ENCODE measurements around the gene RB1.
A peak's percentile ranks its signal among the peaks of the same experiment; 100 is the strongest.

RB1 gene

DNA sequence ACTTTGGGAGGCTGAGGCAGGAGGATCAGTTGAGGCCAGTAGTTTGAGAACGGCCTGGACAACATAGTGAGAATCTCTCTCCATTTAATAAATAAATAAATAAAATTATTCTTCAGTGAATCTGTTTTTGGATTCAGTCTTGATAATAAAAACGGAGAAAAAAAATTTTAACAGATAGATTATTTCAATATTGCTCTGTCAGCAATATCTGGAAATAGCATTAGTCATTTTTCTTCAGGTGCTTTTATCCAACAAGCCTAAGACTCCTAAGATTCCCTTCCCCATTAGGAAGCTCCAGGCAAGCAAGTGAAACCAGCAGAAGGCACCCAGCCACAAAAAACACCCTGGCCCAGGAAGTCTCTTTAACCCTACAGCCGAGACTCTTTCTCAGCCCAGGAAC is 130.6 kb downstream of the RB1 start:
- no peak overlapping the region for H3K4me3 ChIP-seq (ENCODE audit: low read depth, low read length)
- H3K27ac ChIP-seq: no peak overlapping the region
- no peaks in the 10 kb centered on the region for H3K27me3 ChIP-seq (replicated peaks)
- in situ Hi-C loops (cut with HindIII; ENCODE audit: low pct_ligation_motif_present, low sequenced_read_pairs): no loop called here
- no peak for DNase-seq
- TF ChIP-seq, protein P1, sequence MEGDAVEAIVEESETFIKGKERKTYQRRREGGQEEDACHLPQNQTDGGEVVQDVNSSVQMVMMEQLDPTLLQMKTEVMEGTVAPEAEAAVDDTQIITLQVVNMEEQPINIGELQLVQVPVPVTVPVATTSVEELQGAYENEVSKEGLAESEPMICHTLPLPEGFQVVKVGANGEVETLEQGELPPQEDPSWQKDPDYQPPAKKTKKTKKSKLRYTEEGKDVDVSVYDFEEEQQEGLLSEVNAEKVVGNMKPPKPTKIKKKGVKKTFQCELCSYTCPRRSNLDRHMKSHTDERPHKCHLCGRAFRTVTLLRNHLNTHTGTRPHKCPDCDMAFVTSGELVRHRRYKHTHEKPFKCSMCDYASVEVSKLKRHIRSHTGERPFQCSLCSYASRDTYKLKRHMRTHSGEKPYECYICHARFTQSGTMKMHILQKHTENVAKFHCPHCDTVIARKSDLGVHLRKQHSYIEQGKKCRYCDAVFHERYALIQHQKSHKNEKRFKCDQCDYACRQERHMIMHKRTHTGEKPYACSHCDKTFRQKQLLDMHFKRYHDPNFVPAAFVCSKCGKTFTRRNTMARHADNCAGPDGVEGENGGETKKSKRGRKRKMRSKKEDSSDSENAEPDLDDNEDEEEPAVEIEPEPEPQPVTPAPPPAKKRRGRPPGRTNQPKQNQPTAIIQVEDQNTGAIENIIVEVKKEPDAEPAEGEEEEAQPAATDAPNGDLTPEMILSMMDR (IDR thresholded peaks at IDR 0.05; ENCODE audit: low read depth, low read length, missing control alignments): no peak
- no peaks in the 10 kb centered on the region for H3K36me3 ChIP-seq (replicated peaks)

DNA sequence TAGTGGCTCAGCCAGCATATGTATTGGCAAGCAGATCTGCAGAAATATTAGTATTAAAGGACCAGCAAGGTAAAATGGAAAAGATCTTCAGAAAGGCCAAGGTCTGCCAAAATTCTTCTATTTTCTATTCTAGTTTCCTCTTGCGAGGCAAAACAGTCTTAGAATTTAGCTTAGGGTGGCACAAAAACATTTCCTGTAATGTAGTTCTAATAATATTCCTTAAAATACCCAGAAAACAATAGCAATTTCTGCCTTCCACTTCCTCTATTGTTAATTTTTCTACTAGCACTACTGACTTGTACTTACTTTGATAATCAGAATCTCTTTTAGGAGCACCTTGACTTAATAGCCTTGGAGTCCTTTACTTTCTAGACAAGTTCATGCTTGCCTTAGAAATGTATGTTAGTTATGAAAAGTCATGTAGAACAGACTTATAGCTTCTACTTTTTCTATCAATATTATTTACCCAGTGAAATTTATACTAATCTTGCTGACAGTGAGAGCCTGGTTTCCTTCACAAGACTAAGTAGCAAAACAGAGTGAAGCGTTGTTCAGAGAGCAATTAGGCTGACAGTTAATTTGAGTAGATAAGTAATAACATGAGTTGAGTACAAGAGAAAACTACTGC is 133.2 kb downstream of the RB1 start:
- Histone ChIP-seq H3K36me3 (replicated peaks) (no peaks in the 10 kb centered on the region), H3K4me3 (ENCODE audit: low read depth, low read length) (no peak overlapping the region), H3K27ac (no peak overlapping the region), H3K27me3 (replicated peaks) (no peaks in the 10 kb centered on the region)
- in situ Hi-C loops (cut with HindIII; ENCODE audit: low pct_ligation_motif_present, low sequenced_read_pairs): no loop called here
- TF ChIP-seq, protein P1 (IDR thresholded peaks at IDR 0.05; ENCODE audit: low read depth, low read length, missing control alignments): no peak
- no peak for DNase-seq

DNA sequence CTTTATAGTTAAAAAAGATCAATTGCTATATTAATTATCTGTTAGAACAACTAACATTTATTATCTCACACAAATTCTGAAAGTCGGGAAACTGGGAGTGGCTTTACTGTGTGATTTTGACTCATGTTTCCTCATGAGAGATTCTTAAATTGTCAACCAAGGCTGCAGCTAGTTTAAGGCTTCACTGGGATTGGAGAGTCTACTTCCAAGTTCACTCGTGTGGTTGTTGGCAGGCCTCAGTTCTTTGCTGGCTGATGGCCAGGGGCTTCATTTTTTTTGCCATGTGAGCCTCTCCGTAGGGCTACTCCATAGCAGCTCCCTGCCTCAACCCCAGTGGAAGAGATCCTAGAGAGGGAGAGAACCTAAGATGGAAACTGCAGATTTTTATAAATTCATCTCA is 133.8 kb downstream of the RB1 start:
- Histone ChIP-seq H3K36me3 (replicated peaks) (no peaks in the 10 kb centered on the region), H3K27ac (no peak overlapping the region), H3K4me3 (ENCODE audit: low read depth, low read length) (no peak overlapping the region), H3K27me3 (replicated peaks) (no peaks in the 10 kb centered on the region)
- TF ChIP-seq, protein P1 (IDR thresholded peaks at IDR 0.05; ENCODE audit: low read depth, low read length, missing control alignments): no peak
- peak; percentile 54 for DNase-seq
- in situ Hi-C loops (cut with HindIII; ENCODE audit: low pct_ligation_motif_present, low sequenced_read_pairs): no loop called here

DNA sequence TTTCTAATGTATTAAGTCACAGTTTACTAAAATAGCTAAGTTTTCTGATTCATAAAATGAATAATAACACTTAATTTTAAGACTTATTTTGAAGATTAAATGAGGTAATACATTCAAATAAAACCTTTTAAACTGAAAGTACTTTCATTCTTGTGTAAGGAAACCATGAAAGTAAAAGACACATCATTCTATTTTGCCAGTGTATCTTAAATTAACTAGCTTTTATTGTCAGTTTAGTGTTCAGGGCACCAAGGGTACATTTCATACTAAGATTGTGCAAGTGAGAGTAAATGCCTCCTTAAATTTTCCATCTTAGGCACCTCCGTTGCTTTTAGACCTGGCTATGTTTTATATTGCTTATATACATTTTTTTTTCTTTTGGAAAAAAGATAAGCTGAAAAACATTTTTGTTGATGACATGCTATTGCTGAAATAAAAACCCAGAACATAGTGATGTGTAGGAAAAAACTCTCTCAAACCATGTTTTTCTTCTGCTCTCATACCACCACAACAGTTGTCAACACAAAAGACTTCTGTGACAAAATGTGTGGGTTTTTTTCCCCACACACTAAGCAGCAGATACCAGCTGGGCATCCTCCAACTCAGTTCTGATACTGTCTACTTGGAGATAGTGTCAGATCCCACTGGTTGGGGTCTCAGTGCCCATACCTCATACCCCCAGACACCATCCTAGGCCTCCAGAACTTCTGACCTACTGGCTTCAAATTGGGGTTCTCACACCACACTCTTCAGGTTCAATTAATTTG is 140.1 kb downstream of the RB1 start:
- TF ChIP-seq, protein P1 (IDR thresholded peaks at IDR 0.05; ENCODE audit: low read depth, low read length, missing control alignments): no peak
- in situ Hi-C loops (cut with HindIII; ENCODE audit: low pct_ligation_motif_present, low sequenced_read_pairs): no loop called here
- Histone ChIP-seq H3K27ac (no peak overlapping the region), H3K36me3 (replicated peaks) (no peaks in the 10 kb centered on the region), H3K4me3 (ENCODE audit: low read depth, low read length) (no peak overlapping the region), H3K27me3 (replicated peaks) (no peaks in the 10 kb centered on the region)
- no peak for DNase-seq

DNA sequence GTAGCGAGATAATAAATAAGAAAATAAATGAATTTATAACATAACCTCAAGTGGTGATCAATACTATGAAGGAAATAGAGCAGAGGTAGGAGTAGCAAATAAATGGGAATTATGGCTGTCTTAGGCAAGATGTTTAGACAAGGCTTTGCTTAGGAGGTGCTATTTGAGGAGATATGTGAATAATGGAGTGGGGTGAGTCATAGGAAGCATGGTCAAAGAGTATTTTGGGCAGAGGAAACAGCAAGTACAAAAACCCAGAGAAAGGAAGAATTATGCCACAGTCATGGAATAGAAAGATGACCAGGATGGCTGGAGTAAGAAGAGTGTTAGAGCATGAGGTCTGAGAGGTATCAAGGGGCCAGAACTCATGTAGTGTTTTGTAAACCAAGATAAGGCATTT is 142.9 kb downstream of the RB1 start:
- H3K27me3 ChIP-seq (replicated peaks): no peaks in the 10 kb centered on the region
- TF ChIP-seq, protein P1 (IDR thresholded peaks at IDR 0.05; ENCODE audit: low read depth, low read length, missing control alignments): no peak
- H3K36me3 ChIP-seq (replicated peaks): no peaks in the 10 kb centered on the region
- no peak overlapping the region for H3K27ac ChIP-seq
- peak; percentile 52 for DNase-seq
- H3K4me3 ChIP-seq (ENCODE audit: low read depth, low read length): no peak overlapping the region
- in situ Hi-C loops (cut with HindIII; ENCODE audit: low pct_ligation_motif_present, low sequenced_read_pairs): no loop called here
